ENCODE data around the gene CHN2.

- TF ChIP-seq CTCF (IDR thresholded peaks at IDR 0.05; ENCODE audit: insufficient read depth, low read length, poor library complexity, severe bottlenecking) (no peak), EZH2phosphoT487 (conservative IDR thresholded peaks at IDR 0.05; ENCODE audit: low read length) (no peak)
Observed at GRCh38 chr7:29342761-29343160, 148.2 kb downstream of the CHN2 start.
